C4-2B (cell line): ENCODE results near the gene DUS3L.

ENCODE experiments used
- H3K27ac ChIP-seq: fragments of 450-650 bp; 2 replicates; pipeline ENCODE4 v1.5.1; 2017
- ZFX ChIP-seq: fragments of 450-650 bp; IDR thresholded peaks from 2 replicates; pipeline ENCODE4 v1.6.1; 2017
- TF ChIP-seq, protein P1 (sequence below): fragments of 450-650 bp; conservative IDR thresholded peaks from 2 replicates; pipeline ENCODE4 v1.5.1; 2017; ENCODE audit warnings: mild to moderate bottlenecking

Gene DUS3L

GRCh38 chr19:5820785-5821184, 29.8 kb upstream of the DUS3L start:
- no peak for TF ChIP-seq ZFX
- TF ChIP-seq, protein P1, sequence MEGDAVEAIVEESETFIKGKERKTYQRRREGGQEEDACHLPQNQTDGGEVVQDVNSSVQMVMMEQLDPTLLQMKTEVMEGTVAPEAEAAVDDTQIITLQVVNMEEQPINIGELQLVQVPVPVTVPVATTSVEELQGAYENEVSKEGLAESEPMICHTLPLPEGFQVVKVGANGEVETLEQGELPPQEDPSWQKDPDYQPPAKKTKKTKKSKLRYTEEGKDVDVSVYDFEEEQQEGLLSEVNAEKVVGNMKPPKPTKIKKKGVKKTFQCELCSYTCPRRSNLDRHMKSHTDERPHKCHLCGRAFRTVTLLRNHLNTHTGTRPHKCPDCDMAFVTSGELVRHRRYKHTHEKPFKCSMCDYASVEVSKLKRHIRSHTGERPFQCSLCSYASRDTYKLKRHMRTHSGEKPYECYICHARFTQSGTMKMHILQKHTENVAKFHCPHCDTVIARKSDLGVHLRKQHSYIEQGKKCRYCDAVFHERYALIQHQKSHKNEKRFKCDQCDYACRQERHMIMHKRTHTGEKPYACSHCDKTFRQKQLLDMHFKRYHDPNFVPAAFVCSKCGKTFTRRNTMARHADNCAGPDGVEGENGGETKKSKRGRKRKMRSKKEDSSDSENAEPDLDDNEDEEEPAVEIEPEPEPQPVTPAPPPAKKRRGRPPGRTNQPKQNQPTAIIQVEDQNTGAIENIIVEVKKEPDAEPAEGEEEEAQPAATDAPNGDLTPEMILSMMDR, result no peak

DNA sequence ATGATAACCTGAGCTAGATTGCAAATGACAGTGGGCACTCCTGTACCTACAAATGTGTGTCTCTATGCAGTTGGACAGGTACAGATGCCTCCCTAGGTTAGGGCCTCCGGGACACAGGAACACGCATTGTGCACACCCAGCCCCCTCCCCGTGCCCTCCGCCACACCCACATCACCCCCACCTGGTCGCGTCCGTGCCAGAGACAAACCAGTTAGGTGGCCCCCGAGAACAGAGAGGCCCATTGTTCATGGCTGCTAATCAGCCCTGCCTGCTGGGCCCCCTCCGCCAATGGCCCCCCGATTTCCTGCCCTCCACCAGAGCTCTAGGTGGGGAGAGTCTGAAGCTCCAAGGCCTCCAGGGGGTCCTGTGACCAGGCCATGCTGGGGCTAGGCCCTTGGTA, 27.6 kb upstream of the DUS3L start:
- H3K27ac ChIP-seq, result no peak overlapping the region
- TF ChIP-seq, protein P1, result no peak
- no peak for TF ChIP-seq ZFX

More at GRCh38 chr19:5820785-5821184, 29.8 kb upstream of the DUS3L start:
- no peak overlapping the region for H3K27ac ChIP-seq

GRCh38 chr19:5817218-5817617, 26.3 kb upstream of the DUS3L start:
- no peak for TF ChIP-seq ZFX
- TF ChIP-seq, protein P1, result no peak
- no peak overlapping the region for H3K27ac ChIP-seq

DNA sequence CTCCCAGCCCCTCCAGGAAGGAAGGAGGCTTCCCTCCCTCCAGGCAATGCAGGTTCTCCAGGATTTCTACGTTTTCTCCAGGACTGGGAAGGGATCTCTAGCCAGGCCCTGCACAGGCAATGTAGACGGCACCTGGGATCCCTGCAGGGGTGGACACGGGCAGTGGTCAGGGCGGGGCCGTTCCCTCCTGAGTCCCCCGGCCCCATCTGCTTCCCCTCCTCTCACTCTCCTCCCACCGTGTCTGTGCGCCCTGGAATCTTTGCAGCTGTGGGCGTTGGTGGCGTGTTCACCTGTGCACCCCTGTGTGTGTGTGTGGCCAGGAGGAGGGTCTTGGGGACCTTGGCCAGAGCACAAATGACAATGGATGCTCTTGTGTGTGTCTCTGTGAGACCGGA, 23.9 kb upstream of the DUS3L start:
- no peak for TF ChIP-seq ZFX
- TF ChIP-seq, protein P1, result no peak

DNA sequence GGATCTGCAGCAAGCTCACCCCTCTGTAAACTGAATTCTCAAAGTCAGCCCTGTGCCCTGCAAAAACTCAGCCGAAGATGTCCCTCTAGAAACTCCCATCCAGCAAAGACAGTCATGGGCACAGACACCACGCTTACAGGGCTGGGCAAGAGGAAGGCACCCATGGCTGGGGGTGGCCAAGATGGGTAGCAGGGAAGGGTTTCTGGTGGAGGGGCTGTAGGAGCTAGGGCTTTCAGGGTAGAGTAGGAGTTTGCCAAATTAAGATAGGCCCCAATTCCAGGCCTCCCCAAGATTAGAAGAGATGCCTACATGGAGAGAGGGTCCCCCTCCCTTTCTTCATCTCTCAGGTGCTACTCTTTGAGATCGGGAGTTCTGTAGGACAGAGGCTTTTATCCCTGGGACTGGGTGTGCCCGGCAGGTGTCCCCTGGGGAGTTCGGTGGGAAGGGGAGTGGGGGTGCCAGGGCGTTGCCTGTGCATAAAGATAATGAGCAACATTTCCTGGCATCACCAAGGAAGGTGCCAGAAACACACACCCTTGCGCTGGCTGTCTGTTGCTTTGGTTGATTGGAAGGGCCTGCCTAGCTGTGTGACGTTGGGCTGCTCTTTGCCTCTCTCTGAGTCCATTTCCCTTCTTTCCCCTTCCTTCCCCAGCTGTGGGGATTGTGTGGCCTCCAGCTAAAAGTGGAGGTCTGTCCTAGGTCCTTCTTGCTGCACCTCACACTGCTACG, 23.3 kb upstream of the DUS3L start:
- TF ChIP-seq, protein P1, result no peak
- TF ChIP-seq ZFX, result no peak
- no peak overlapping the region for H3K27ac ChIP-seq

More for the DNA sequence above, 23.9 kb upstream of the DUS3L start:
- H3K27ac ChIP-seq, result no peak overlapping the region

DNA sequence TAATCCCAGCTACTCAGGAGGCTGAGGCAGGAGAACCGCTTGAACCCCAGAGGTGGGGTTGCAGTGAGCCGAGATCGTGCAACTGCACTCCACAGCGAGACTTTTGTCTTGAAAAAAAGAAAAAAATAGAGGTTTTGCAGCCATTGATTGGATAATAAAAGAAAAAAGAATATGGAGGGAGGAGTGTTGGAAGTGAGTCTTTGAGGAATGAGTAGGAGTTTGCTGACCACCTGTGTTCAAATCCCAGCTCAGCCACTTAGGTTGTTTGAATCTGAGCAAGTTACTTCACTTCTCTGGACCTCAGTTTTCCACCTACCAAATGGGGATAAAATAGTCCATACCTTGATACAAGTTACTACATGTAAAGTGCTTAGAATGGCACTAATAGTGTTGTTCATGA, 20.2 kb upstream of the DUS3L start:
- no peak overlapping the region for H3K27ac ChIP-seq
- TF ChIP-seq ZFX, result no peak

DNA sequence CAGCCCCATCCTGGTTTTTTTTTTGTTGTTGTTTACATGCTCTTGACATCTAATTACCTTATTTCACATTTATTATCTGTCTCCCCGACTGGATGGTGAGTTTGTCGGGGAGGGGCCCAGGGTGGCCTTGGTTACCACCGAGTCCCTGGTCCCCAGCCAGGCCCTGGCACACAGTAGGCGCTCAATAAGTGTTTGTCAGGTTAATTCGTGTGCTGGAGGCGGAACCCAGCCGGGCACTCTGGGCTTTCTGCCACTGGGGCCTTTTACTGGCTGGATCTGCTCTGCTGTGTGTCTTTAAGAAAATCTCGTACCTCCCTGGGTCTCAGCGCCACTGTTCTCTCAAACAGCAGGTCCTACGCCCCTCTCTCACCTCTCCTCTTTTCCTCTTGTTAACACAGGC, 18.5 kb upstream of the DUS3L start:
- no peak for TF ChIP-seq ZFX
- TF ChIP-seq, protein P1, result no peak
- H3K27ac ChIP-seq, result no peak overlapping the region

DNA sequence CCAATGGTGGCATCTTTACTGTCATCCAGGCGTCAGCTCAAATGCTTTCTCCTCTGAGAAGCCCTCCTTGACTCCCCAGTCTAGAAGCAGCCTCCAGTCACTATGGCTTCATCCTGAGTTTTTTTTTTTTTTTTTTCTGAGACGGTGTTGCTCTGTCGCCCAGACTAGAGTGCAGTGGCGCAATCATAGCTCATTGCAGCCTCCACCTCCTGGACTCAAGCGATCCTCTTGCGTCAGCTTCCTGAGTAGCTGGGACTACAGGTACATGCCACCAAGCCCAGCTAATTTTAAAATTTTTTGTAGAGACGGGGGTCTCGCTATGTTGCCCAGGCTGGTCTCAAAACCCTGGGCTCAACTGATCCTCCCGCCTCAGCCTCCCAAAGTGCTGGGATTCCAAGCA, 18.1 kb upstream of the DUS3L start:
- no peak overlapping the region for H3K27ac ChIP-seq
- TF ChIP-seq ZFX, result no peak
- TF ChIP-seq, protein P1, result no peak
